Measurements from ENCODE around the gene RALB. TPM values are rescaled to one million over a fixed set of nuclear protein-coding genes. Genes with fewer than 3 reads are reported as not detected.

The RALB gene
- total and polyA plus RNA-seq, 2 of the 8 experiments (the other 6 are each of a cell fraction or from before 2014, with no cell fraction given) = 12.0 to 16.6 TPM

- FAIRE-seq = peak; percentile 7
- no peak overlapping the region for H2AK5ac ChIP-seq (ENCODE audit: low read depth, low read length)
- no peak for TF ChIP-seq CTBP2 (IDR thresholded peaks at IDR 0.05; ENCODE audit: borderline replicate concordance, insufficient read depth, insufficient read length, low read length)
- no peak for TF ChIP-seq KDM5A (IDR thresholded peaks at IDR 0.05; ENCODE audit: low read length)
Observed at GRCh38 chr2:120206022-120206581, 46.5 kb upstream of the RALB start.

More at GRCh38 chr2:120206022-120206581, 46.5 kb upstream of the RALB start:
- no peak overlapping the region for H2BK5ac ChIP-seq (ENCODE audit: low read depth, low read length)
- no peak overlapping the region for H2BK120ac ChIP-seq (replicated peaks; ENCODE audit: low read depth, low read length)
- H4K91ac ChIP-seq (replicated peaks; ENCODE audit: insufficient read length, low read length) = no peak overlapping the region
- H2BK15ac ChIP-seq (ENCODE audit: low read length) = no peak overlapping the region
- no peak overlapping the region for H3K4me2 ChIP-seq (ENCODE audit: insufficient read depth in 1 of 2, low read depth in 2 of 2, low read length in 2 of 2)
- no peak overlapping the region for H4K5ac ChIP-seq (ENCODE audit: insufficient read length, low read depth, low read length)
- H3K79me1 ChIP-seq (ENCODE audit: low read depth, low read length) = no peaks in the 10 kb centered on the region
- no peak overlapping the region for H2BK20ac ChIP-seq (ENCODE audit: low read length)
- no peak overlapping the region for H3K56ac ChIP-seq (replicated peaks; ENCODE audit: insufficient read length, low read depth, low read length)
- no peak overlapping the region for H3K18ac ChIP-seq (ENCODE audit: extremely low read depth, low read length)
- peak in 1 of 2 experiments; percentile 93 for DNase-seq (ENCODE audit: low read depth in 1 of 2, low spot score in 2 of 2)
- H3K23ac ChIP-seq (ENCODE audit: insufficient read length) = no peak overlapping the region
- ChIA-PET CTCF (ENCODE audit: partially characterized antibody) (interaction anchor here (0.5 to 4.2 kb wide), 20 partner anchors 8 to 474 kb away, joined by 3 to 33 read pairs (median 4); no protein-coding TSS in a partner anchor), POLR2A (ENCODE audit: partially characterized antibody) (interaction anchor here (0.6 kb wide), 1 partner anchor 43 kb away, joined by 5 read pairs; no protein-coding TSS in a partner anchor)
- no peak overlapping the region for H3K14ac ChIP-seq (ENCODE audit: insufficient read length)
- no peak overlapping the region for H3K4me3 ChIP-seq (ENCODE audit: extremely low read depth in 1 of 4, insufficient read depth in 2 of 4, low read depth in 3 of 4, low read length in 4 of 4)
- no peak overlapping the region for H2BK12ac ChIP-seq (ENCODE audit: low read depth, low read length)
- H3K36me3 ChIP-seq (ENCODE audit: control insufficient read depth in 2 of 4, insufficient read depth in 4 of 4, low read length in 3 of 4) = no peaks in the 10 kb centered on the region
- no peaks in the 10 kb centered on the region; a peak in 1 of 7 replicates for H3K27me3 ChIP-seq (replicated peaks in 1 of 4; ENCODE audit: control insufficient read depth in 3 of 4, extremely low read depth in 1 of 4, insufficient read depth in 3 of 4, low read length in 3 of 4)
- WGBS, 2 experiments (ENCODE audit: extremely low coverage in 1 of 2, insufficient coverage in 1 of 2, insufficient read length in 1 of 2, insufficient replicate concordance in 2 of 2, low coverage in 1 of 2, low lambda C conversion rate in 2 of 2, missing lambda C conversion rate in 1 of 2) = 67% methylated on average over 8 of the region's 8 CpGs; no CpG with 5 or more reads in 1 of the 2 experiments
- H3K9ac ChIP-seq (replicated peaks in 1 of 4; ENCODE audit: extremely low read depth in 1 of 4, low read depth in 3 of 4, low read length in 3 of 4) = no peak overlapping the region
- H4K20me1 ChIP-seq (replicated peaks in 1 of 2; ENCODE audit: control insufficient read depth in 1 of 2, insufficient read depth in 2 of 2, low read length in 2 of 2) = peaks cover 0 to 2% of the 10 kb centered on the region in 2 experiments
- no peak overlapping the region for H2AFZ ChIP-seq (ENCODE audit: low read length)
- no peaks in the 10 kb centered on the region for H3K79me2 ChIP-seq (ENCODE audit: control insufficient read depth in 1 of 2, insufficient read depth in 2 of 2, low read length in 2 of 2)
- H3K9me3 ChIP-seq (ENCODE audit: insufficient read depth in 2 of 2, low read depth in 1 of 2, low read length in 1 of 2) = no peaks in the 10 kb centered on the region
- H4K8ac ChIP-seq (ENCODE audit: extremely low read depth, insufficient read depth, low read length) = no peak overlapping the region
- no peak overlapping the region for H3K27ac ChIP-seq (ENCODE audit: low read depth, low read length)
- no peak overlapping the region for H3K4ac ChIP-seq (replicated peaks; ENCODE audit: insufficient read length, low read depth, low read length)
- H3K23me2 ChIP-seq (ENCODE audit: low read depth, low read length) = no peaks in the 10 kb centered on the region
- no peaks in the 10 kb centered on the region; a peak in 1 of 7 replicates for H3K4me1 ChIP-seq (replicated peaks in 1 of 4; ENCODE audit: control insufficient read depth in 3 of 4, insufficient read depth in 4 of 4, low read length in 3 of 4)
